Endothelial cell of umbilical vein (primary cell): ENCODE results near the gene PPP1R9A. TPM values are rescaled to one million over a fixed set of nuclear protein-coding genes. Genes with fewer than 3 reads are reported as not detected.

Source experiments
- BruUV-seq: library from RNA; stranded (reverse); fragments of 400-500 nt; replicated peaks from 2 replicates; lab custom pipeline; 2021; lab: Mats Ljungman, UMichigan
- CTCF ChIA-PET: fragments of 300-600, 350-600 bp; sonication (Branson Sonifier 250); formaldehyde crosslinking; loops from one replicate; lab custom pipeline; 2021; ENCODE audit warnings: antibody characterized with exemption, inconsistent platforms; lab: Charles Lee
- POLR2A ChIA-PET: fragments of 300-600, 350-600 bp; sonication (Branson Sonifier 250); formaldehyde crosslinking; loops from one replicate; lab custom pipeline; 2021; ENCODE audit warnings: antibody characterized with exemption, inconsistent platforms; lab: Charles Lee
- DNase-seq: peaks from one replicate; pipeline ENCODE4 v3.0.0-alpha.2; 2011; ENCODE audit warnings: low read depth, low spot score
- FAIRE-seq: peaks from 2 replicates; lab custom pipeline; 2011; peaks lifted over from hg19 to GRCh38; lab: Jason Lieb, UNC
- H2AFZ ChIP-seq: 2 replicates; pipeline ENCODE4 v1.6.0; 2012; ENCODE audit warnings: low read depth, low read length, control low read depth, inconsistent platforms
- H3K27ac ChIP-seq: 2 replicates; pipeline ENCODE4 v1.5.1; 2011; ENCODE audit warnings: low read depth, mild to moderate bottlenecking, control low read depth, low read length, moderate library complexity; ENCODE audit not compliant: insufficient read depth
- H3K27me3 ChIP-seq, 2 experiments: 2 replicates each; pipeline versions ENCODE4 v1.6.0 to v1.6.1; 2011; ENCODE audit warnings: low read length in 2 of 2, mixed read lengths in 1 of 2; ENCODE audit not compliant: control insufficient read depth in 2 of 2, insufficient read depth in 2 of 2
- H3K36me3 ChIP-seq, 2 experiments: 2 replicates in 1 of 2; 3 replicates in 1 of 2; pipeline ENCODE4 v1.5.1; 2011; ENCODE audit warnings: low read length in 2 of 2, mild to moderate bottlenecking in 1 of 2, moderate library complexity in 1 of 2; ENCODE audit not compliant: control insufficient read depth in 2 of 2, insufficient read depth in 2 of 2; ENCODE audit errors: extremely low read depth in 1 of 2
- H3K4me1 ChIP-seq: 3 replicates; pipeline ENCODE4 v1.5.1; 2011; ENCODE audit warnings: mild to moderate bottlenecking, low read length; ENCODE audit not compliant: control insufficient read depth, insufficient read depth; ENCODE audit errors: extremely low read depth
- H3K4me2 ChIP-seq: 2 replicates; pipeline ENCODE4 v1.6.1; 2011; ENCODE audit warnings: low read length, control low read depth, mixed read lengths; ENCODE audit not compliant: insufficient read depth
- H3K4me3 ChIP-seq, 3 experiments: fragments of 200-600 bp in 1 of 3; sonication (generic), shearing (Covaris generic) in 1 of 3; replicated peaks in 1 of 3; 2 replicates each; pipeline ENCODE4 v1.5.1; 2011 to 2016; ENCODE audit warnings: control low read depth in 3 of 3, low read length in 3 of 3, mild to moderate bottlenecking in 2 of 3, inconsistent platforms in 1 of 3, low read depth in 1 of 3, moderate library complexity in 1 of 3; ENCODE audit not compliant: insufficient read depth in 1 of 3
- H3K79me2 ChIP-seq: 2 replicates; pipeline ENCODE4 v1.6.0; 2012; ENCODE audit warnings: low read length, inconsistent platforms; ENCODE audit not compliant: control insufficient read depth, insufficient read depth
- H3K9ac ChIP-seq: replicated peaks from 2 replicates; pipeline ENCODE3; 2011; ENCODE audit warnings: low read length, control low read depth; ENCODE audit not compliant: insufficient read depth; ENCODE audit errors: extremely low read depth
- H3K9me1 ChIP-seq: replicated peaks from 3 replicates; pipeline ENCODE4 v1.6.0; 2011; ENCODE audit warnings: mild to moderate bottlenecking, low read length; ENCODE audit not compliant: control insufficient read depth, insufficient read depth; ENCODE audit errors: extremely low read depth
- H3K9me3 ChIP-seq: replicated peaks from 2 replicates; pipeline ENCODE4 v1.5.1; 2012; ENCODE audit warnings: low read length, inconsistent platforms; ENCODE audit not compliant: control insufficient read depth, insufficient read depth
- H4K20me1 ChIP-seq: replicated peaks from 2 replicates; pipeline ENCODE3; 2011; ENCODE audit warnings: mild to moderate bottlenecking, low read length; ENCODE audit not compliant: control insufficient read depth, insufficient read depth; ENCODE audit errors: extremely low read depth
- CTCF ChIP-seq, 2 donors: IDR thresholded peaks; 1 replicate in 1 of 2; 2 replicates in 1 of 2; pipeline ENCODE4 v1.5.1; 2011; ENCODE audit warnings: low read length in 2 of 2, mild to moderate bottlenecking in 2 of 2, moderate library complexity in 2 of 2, control low read depth in 1 of 2, inconsistent platforms in 1 of 2, low read depth in 1 of 2; ENCODE audit not compliant: insufficient read depth in 1 of 2; ENCODE audit errors: extremely low read depth in 1 of 2
- EZH2 ChIP-seq: IDR thresholded peaks from 2 replicates; pipeline ENCODE4 v1.6.1; 2012; ENCODE audit warnings: borderline replicate concordance, low read depth, mild to moderate bottlenecking, moderate library complexity, low read length, inconsistent platforms; ENCODE audit not compliant: severe bottlenecking
- FOS ChIP-seq: IDR thresholded peaks from 2 replicates; pipeline ENCODE4 v1.6.1; 2011; ENCODE audit warnings: mild to moderate bottlenecking, low read length, moderate library complexity, borderline replicate concordance; ENCODE audit not compliant: insufficient read depth
- GATA2 ChIP-seq: IDR thresholded peaks from 2 replicates; pipeline ENCODE4 v1.7.0; 2011; ENCODE audit warnings: low read depth, mild to moderate bottlenecking, moderate library complexity, mixed read lengths, low read length; ENCODE audit not compliant: insufficient read length, insufficient read depth
- JUN ChIP-seq: IDR thresholded peaks from 2 replicates; pipeline ENCODE4 v1.6.1; 2011; ENCODE audit warnings: borderline replicate concordance, low read depth; ENCODE audit not compliant: insufficient read length, insufficient read depth
- MAX ChIP-seq: IDR thresholded peaks from 2 replicates; pipeline ENCODE4 v1.6.1; 2011; ENCODE audit not compliant: insufficient read depth, insufficient read length
- MYC ChIP-seq: IDR thresholded peaks from one replicate; pipeline ENCODE4 v1.6.1; 2011; ENCODE audit warnings: mild to moderate bottlenecking, low read depth, low read length
- POLR2A ChIP-seq: IDR thresholded peaks from 2 replicates; pipeline ENCODE4 v1.6.1; 2012; ENCODE audit warnings: low read depth, mild to moderate bottlenecking, control low read depth, low read length
- POLR2AphosphoS5 ChIP-seq: IDR thresholded peaks from 2 replicates; pipeline ENCODE4 v1.6.1; 2012; ENCODE audit warnings: low read depth, mild to moderate bottlenecking, control low read depth, low read length, moderate library complexity; ENCODE audit not compliant: insufficient read depth
- dilution Hi-C: fragments of 300-500 bp; cut with MboI; formaldehyde crosslinking; loops from one replicate; pipeline ENCODE4 v1.15.0; 2019; ENCODE audit warnings: low sequenced_read_pairs; ENCODE audit not compliant: extremely low pct_ligation_motif_present
- intact Hi-C: fragments of 100-400 bp; cut with micrococcal nuclease; formaldehyde crosslinking; loops from one replicate; pipeline ENCODE4 v1.10.0; 2022
- polyA plus RNA-seq, 4 experiments: library from polyadenylated mRNA; depleted of rRNA in 3 of 4; stranded (reverse) in 3 of 4; unstranded in 1 of 4; fragments of >200 nt; gene quantifications; 2 replicates each; pipeline versions ENCODE4 v1.2.1 to v1.2.3, GENCODE V29; 2011 to 2012; ENCODE audit warnings: missing spikeins in 1 of 4
- total RNA-seq: library from RNA; stranded (reverse); gene quantifications from 2 replicates; pipeline ENCODE4 v1.2.3, GENCODE V29; 2021

Gene PPP1R9A
- total and polyA plus RNA-seq, 2 donors (not counting 3 experiments of a cell fraction or from before 2014, with no cell fraction given), result 0.50 to 3.0 TPM

- Histone ChIP-seq H2AFZ (no peak overlapping the region), H3K27me3 (no peaks in the 10 kb centered on the region), H3K79me2 (no peaks in the 10 kb centered on the region), H3K27ac (no peak overlapping the region), H3K9ac (no peak overlapping the region), H3K4me2 (no peak overlapping the region), H3K9me3 (no peaks in the 10 kb centered on the region), H4K20me1 (no peaks in the 10 kb centered on the region), H3K4me3 (no peak overlapping the region), H3K9me1 (no peaks in the 10 kb centered on the region), H3K4me1 (no peaks in the 10 kb centered on the region), H3K36me3 (no peaks in the 10 kb centered on the region)
- POLR2A ChIA-PET, result no interaction called here
- intact Hi-C loops (no loop called here), dilution Hi-C loops (no loop called here)
- CTCF ChIA-PET, result interaction anchor here (0.9 to 1.3 kb wide), 2 partner anchors 10 to 212 kb away, joined by 3 to 4 read pairs; no protein-coding TSS in a partner anchor
- no TSS peak for BruUV-seq
- DNase-seq (no peak), FAIRE-seq (no peak)
- TF ChIP-seq GATA2, result no peak
- TF ChIP-seq JUN, result peak; percentile 5
- no peak for TF ChIP-seq CTCF (IDR thresholded peaks at IDR 0.05; ENCODE audit: extremely low read depth in 1 of 2, insufficient read depth in 1 of 2, low read depth in 1 of 2, low read length in 2 of 2)
These were observed 357.0 kb downstream of the PPP1R9A start for GRCh38 chr7:95264363-95264891.

GRCh38 chr7:95265634-95266033, 358.2 kb downstream of the PPP1R9A start:
- no peak overlapping the region for H3K27ac ChIP-seq
- no peak overlapping the region for H3K4me2 ChIP-seq
- no peaks in the 10 kb centered on the region for H3K4me1 ChIP-seq
- H3K4me3 ChIP-seq, result no peak overlapping the region
- TF ChIP-seq EZH2, result no peak
- TF ChIP-seq GATA2, result no peak
- no peak for TF ChIP-seq POLR2A
- no peak for TF ChIP-seq JUN
- TF ChIP-seq FOS, result no peak
- TF ChIP-seq MYC, result no peak
- no peak for TF ChIP-seq POLR2AphosphoS5
- TF ChIP-seq MAX, result no peak
- TF ChIP-seq CTCF (IDR thresholded peaks at IDR 0.05; ENCODE audit: extremely low read depth in 1 of 2, insufficient read depth in 1 of 2, low read depth in 1 of 2, low read length in 2 of 2), result no peak
- dilution Hi-C loops, result no loop called here
- H3K79me2 ChIP-seq, result no peaks in the 10 kb centered on the region
- FAIRE-seq (no peak), DNase-seq (no peak)
- ChIA-PET POLR2A (no interaction called here), CTCF (interaction anchor here (0.6 to 1.3 kb wide), 4 partner anchors 8 to 1726 kb away, joined by 3 to 4 read pairs (median 4); no protein-coding TSS in a partner anchor)
- H3K27me3 ChIP-seq, result no peaks in the 10 kb centered on the region
- intact Hi-C loops, result no loop called here
- H2AFZ ChIP-seq, result no peak overlapping the region
- no peaks in the 10 kb centered on the region for H4K20me1 ChIP-seq
- H3K36me3 ChIP-seq, result no peaks in the 10 kb centered on the region
- BruUV-seq, result no TSS peak
- no peak overlapping the region for H3K9ac ChIP-seq
- H3K9me3 ChIP-seq, result no peaks in the 10 kb centered on the region
- no peaks in the 10 kb centered on the region for H3K9me1 ChIP-seq
